IMR-90 (cell line): ENCODE measurements around the gene SPACA6. TPM values are rescaled to one million over a fixed set of nuclear protein-coding genes. Genes with fewer than 3 reads are reported as not detected.

Experiments
- ATAC-seq: fragments of 200-7000 bp; cut with Tn5 transposase; 2 replicates; pipeline ENCODE4 v1.9.1; 2020; ENCODE audit warnings: low read depth, mild to moderate bottlenecking, moderate library complexity
- BruUV-seq: library from RNA; stranded (reverse); fragments of 400-500 nt; replicated peaks from 2 replicates; lab custom pipeline; 2021; lab: Mats Ljungman, UMichigan
- CTCF ChIA-PET: fragments of 300-600 bp; formaldehyde crosslinking; extraction: SDS; loops from one replicate; lab custom pipeline; 2021; ENCODE audit warnings: antibody characterized with exemption; lab: Yijun Ruan, JAX
- POLR2A ChIA-PET: fragments of 300-600 bp; sonication (Branson Sonifier 250); formaldehyde crosslinking; loops from one replicate; lab custom pipeline; 2022; ENCODE audit warnings: antibody characterized with exemption; ENCODE audit not compliant: unreplicated experiment; lab: Charles Lee
- DNase-seq: peaks from one replicate; pipeline ENCODE4 v3.0.0; 2013
- H2AFZ ChIP-seq: replicated peaks from 2 replicates; pipeline ENCODE3; 2013; ENCODE audit warnings: low read length, mild to moderate bottlenecking; ENCODE audit not compliant: poor library complexity
- H2AK5ac ChIP-seq: 2 replicates; pipeline ENCODE4 v1.6.1; 2013; ENCODE audit warnings: low read depth, low read length, inconsistent platforms
- H2AK9ac ChIP-seq: replicated peaks from 2 replicates; pipeline ENCODE3; 2013; ENCODE audit warnings: mild to moderate bottlenecking, low read depth, low read length, moderate library complexity; ENCODE audit not compliant: poor library complexity
- H2BK120ac ChIP-seq: 2 replicates; pipeline ENCODE4 v1.6.1; 2013; ENCODE audit warnings: low read depth, low read length, inconsistent platforms
- H2BK15ac ChIP-seq: 3 replicates; pipeline ENCODE4 v1.6.1; 2013; ENCODE audit warnings: low read depth, low read length, inconsistent platforms
- H2BK20ac ChIP-seq: 2 replicates; pipeline ENCODE4 v1.6.1; 2013; ENCODE audit warnings: low read depth, mild to moderate bottlenecking, inconsistent platforms, low read length, moderate library complexity
- H2BK5ac ChIP-seq: 2 replicates; pipeline ENCODE4 v1.6.1; 2013; ENCODE audit warnings: mild to moderate bottlenecking, low read depth, low read length, inconsistent platforms; ENCODE audit not compliant: poor library complexity, severe bottlenecking
- H3K14ac ChIP-seq: replicated peaks from 2 replicates; pipeline ENCODE4 v1.6.1; 2013; ENCODE audit warnings: low read depth, low read length, inconsistent platforms
- H3K18ac ChIP-seq: 2 replicates; pipeline ENCODE4 v1.6.1; 2013; ENCODE audit warnings: low read depth, low read length, control low read depth
- H3K23ac ChIP-seq: 2 replicates; pipeline ENCODE4 v1.6.1; 2013; ENCODE audit warnings: low read depth, low read length, inconsistent platforms
- H3K27ac ChIP-seq: 2 replicates; pipeline ENCODE4 v1.5.1; 2013; ENCODE audit warnings: mild to moderate bottlenecking, control low read depth, low read length; ENCODE audit not compliant: insufficient read depth
- H3K27me3 ChIP-seq: 2 replicates; pipeline ENCODE4 v1.6.1; 2013; ENCODE audit warnings: low read length; ENCODE audit not compliant: control insufficient read depth, insufficient read depth
- H3K36me3 ChIP-seq: 2 replicates; pipeline ENCODE4 v1.6.1; 2013; ENCODE audit warnings: low read length, mixed read lengths; ENCODE audit not compliant: control insufficient read depth, insufficient read depth
- H3K4ac ChIP-seq: 2 replicates; pipeline ENCODE4 v1.6.1; 2013; ENCODE audit warnings: low read depth, low read length, inconsistent platforms
- H3K4me1 ChIP-seq: 2 replicates; pipeline ENCODE4 v1.6.1; 2013; ENCODE audit warnings: low read length, mixed read lengths; ENCODE audit not compliant: control insufficient read depth, insufficient read depth
- H3K4me2 ChIP-seq: 2 replicates; pipeline ENCODE4 v1.6.1; 2013; ENCODE audit warnings: low read depth, mild to moderate bottlenecking, control low read depth, low read length, moderate library complexity
- H3K4me3 ChIP-seq: 2 replicates; pipeline ENCODE4 v1.5.1; 2013; ENCODE audit warnings: low read depth, mild to moderate bottlenecking, control low read depth, low read length, moderate library complexity; ENCODE audit not compliant: insufficient read depth
- H3K56ac ChIP-seq: 2 replicates; pipeline ENCODE4 v1.6.1; 2013; ENCODE audit warnings: low read length, inconsistent platforms; ENCODE audit not compliant: insufficient read depth; ENCODE audit errors: extremely low read depth
- H3K79me1 ChIP-seq, 2 experiments: 2 replicates each; pipeline ENCODE4 v1.6.1; 2013; ENCODE audit warnings: low read length in 2 of 2, inconsistent platforms in 1 of 2, low read depth in 1 of 2
- H3K9ac ChIP-seq: 2 replicates; pipeline ENCODE4 v1.6.1; 2013; ENCODE audit warnings: low read depth, low read length, control low read depth
- H3K9me1 ChIP-seq: 2 replicates; pipeline ENCODE4 v1.6.1; 2013; ENCODE audit warnings: low read length, inconsistent platforms; ENCODE audit not compliant: insufficient read depth
- H3K9me3 ChIP-seq: 2 replicates; pipeline ENCODE4 v1.6.1; 2013; ENCODE audit warnings: low read length; ENCODE audit not compliant: control insufficient read depth, insufficient read depth
- H4K20me1 ChIP-seq: 2 replicates; pipeline ENCODE4 v1.6.1; 2013; ENCODE audit warnings: low read length, inconsistent platforms; ENCODE audit not compliant: insufficient read depth
- H4K5ac ChIP-seq: 2 replicates; pipeline ENCODE4 v1.6.1; 2013; ENCODE audit warnings: mild to moderate bottlenecking, low read depth, low read length, control low read depth
- H4K8ac ChIP-seq, 2 experiments: 2 replicates each; pipeline ENCODE4 v1.6.1; 2013; ENCODE audit warnings: low read depth in 2 of 2, low read length in 2 of 2, control low read depth in 1 of 2, inconsistent platforms in 1 of 2
- H4K91ac ChIP-seq: 2 replicates; pipeline ENCODE4 v1.6.1; 2013; ENCODE audit warnings: low read depth, low read length, inconsistent platforms; ENCODE audit not compliant: insufficient read depth
- CHD1 ChIP-seq: IDR thresholded peaks from 2 replicates; pipeline ENCODE4 v1.6.1; 2012; ENCODE audit warnings: low read depth, low read length, improper control_type of control experiment
- ELK1 ChIP-seq: fragments of 150-350 bp; IDR thresholded peaks from 2 replicates; pipeline ENCODE4 v1.6.1; 2016; ENCODE audit warnings: low read depth, mild to moderate bottlenecking, low read length, moderate library complexity, borderline replicate concordance
- MAZ ChIP-seq: IDR thresholded peaks from 2 replicates; pipeline ENCODE4 v1.6.1; 2012; ENCODE audit warnings: low read depth, mild to moderate bottlenecking, low read length, improper control_type of control experiment, moderate library complexity, borderline replicate concordance
- NFE2L2 ChIP-seq: fragments of 150-350 bp; IDR thresholded peaks from 2 replicates; pipeline ENCODE4 v1.6.1; 2016; ENCODE audit warnings: low read depth, mild to moderate bottlenecking, low read length
- POLR2A ChIP-seq: IDR thresholded peaks from 2 replicates; pipeline ENCODE4 v1.6.1; 2012; ENCODE audit warnings: mild to moderate bottlenecking, low read depth, low read length
- RAD21 ChIP-seq: IDR thresholded peaks from 2 replicates; pipeline ENCODE4 v1.6.1; 2012; ENCODE audit warnings: low read length, improper control_type of control experiment
- SMC3 ChIP-seq: fragments of 150-350 bp; IDR thresholded peaks from 2 replicates; pipeline ENCODE4 v1.6.1; 2016; ENCODE audit warnings: low read depth, mild to moderate bottlenecking, antibody characterized with exemption, low read length, moderate library complexity
- WGBS, 2 experiments: methylation state at CpG; one replicate each; pipeline versions ENCODE4 v1.1.5 to v1.1.7; 2013; ENCODE audit warnings: missing lambda C conversion rate in 2 of 2; ENCODE audit not compliant: insufficient read length in 1 of 2; ENCODE audit errors: extremely low coverage in 2 of 2; 5-methylcytosine and 5-hydroxymethylcytosine counted together
- dilution Hi-C: fragments of 300-500 bp; cut with HindIII; formaldehyde crosslinking; loops from one replicate; pipeline ENCODE4 v1.14.3; 2018; ENCODE audit warnings: low sequenced_read_pairs; ENCODE audit not compliant: unreplicated experiment
- in situ Hi-C: fragments of 300-500 bp; cut with MboI; formaldehyde crosslinking; loops from 3 replicates; pipeline ENCODE4 v1.14.3; 2019; ENCODE audit warnings: low sequenced_read_pairs, inconsistent platforms, mixed read lengths
- intact Hi-C: fragments of 100-400 bp; cut with micrococcal nuclease; formaldehyde crosslinking; loops from 2 replicates; pipeline ENCODE4 v1.10.0; 2022
- polyA plus RNA-seq, 3 experiments: library from polyadenylated mRNA; depleted of rRNA; stranded (reverse); fragments of >200 nt; gene quantifications; 2 replicates each; pipeline ENCODE4 v1.2.3, GENCODE V29; 2012; ENCODE audit warnings: low replicate concordance in 1 of 3
- total RNA-seq: library from RNA; depleted of rRNA; stranded (reverse); fragments of >200 nt; gene quantifications from 2 replicates; pipeline ENCODE4 v1.2.3, GENCODE V29; 2012

Gene SPACA6
- total and polyA plus RNA-seq, 2 of the 4 experiments (the other 2 are of a cell fraction): 1.3 to 13.6 TPM

- Histone ChIP-seq H3K9me3 (0 out of 2 replicates have a peak, but pooled peaks cover 3% of the 10 kb centered on the region), H2BK5ac (no peak overlapping the region), H4K5ac (no peak overlapping the region), H3K14ac (no peak overlapping the region), H3K4me2 (no peak overlapping the region), H2BK20ac (no peak overlapping the region), H4K8ac (no peak overlapping the region), H4K91ac (no peak overlapping the region), H3K18ac (no peak overlapping the region), H3K56ac (no peak overlapping the region), H3K9me1 (no peaks in the 10 kb centered on the region), H3K4ac (no peak overlapping the region), H3K23ac (no peak overlapping the region), H3K9ac (no peak overlapping the region), H3K4me3 (no peak overlapping the region), H3K27ac (no peak overlapping the region), H3K36me3 (no peaks in the 10 kb centered on the region), H2AK9ac (no peak overlapping the region), H2BK15ac (no peak overlapping the region), H2BK120ac (no peak overlapping the region), H3K79me1 (no peaks in the 10 kb centered on the region), H2AK5ac (no peak overlapping the region), H3K4me1 (no peaks in the 10 kb centered on the region), H2AFZ (no peak overlapping the region), H3K27me3 (peaks cover 6% of the 10 kb centered on the region; the same call in 1 of the 2 replicates), H4K20me1 (no peaks in the 10 kb centered on the region)
- TF ChIP-seq CHD1 (no peak), RAD21 (no peak), MAZ (no peak), ELK1 (no peak), POLR2A (no peak), SMC3 (no peak), NFE2L2 (no peak)
- CTCF ChIA-PET: no interaction called here
- no TSS peak for BruUV-seq
- intact Hi-C loops: no loop called here
- no peak for DNase-seq
- dilution Hi-C loops: no loop called here
- in situ Hi-C loops: no loop called here
- no CpG with 5 or more reads among the region's 2 CpGs for WGBS, 2 experiments
- no peak for ATAC-seq
- POLR2A ChIA-PET: no interaction called here
Observed at GRCh38 chr19:51729781-51730180, 36.7 kb downstream of the SPACA6 start.
